ENCODE measurements around the gene PIK3CD. TPM values are rescaled to one million over a fixed set of nuclear protein-coding genes. Genes with fewer than 3 reads are reported as not detected.

The PIK3CD gene
- total RNA-seq, 1 experiment from 2014 or later: 0.77 TPM

DNA sequence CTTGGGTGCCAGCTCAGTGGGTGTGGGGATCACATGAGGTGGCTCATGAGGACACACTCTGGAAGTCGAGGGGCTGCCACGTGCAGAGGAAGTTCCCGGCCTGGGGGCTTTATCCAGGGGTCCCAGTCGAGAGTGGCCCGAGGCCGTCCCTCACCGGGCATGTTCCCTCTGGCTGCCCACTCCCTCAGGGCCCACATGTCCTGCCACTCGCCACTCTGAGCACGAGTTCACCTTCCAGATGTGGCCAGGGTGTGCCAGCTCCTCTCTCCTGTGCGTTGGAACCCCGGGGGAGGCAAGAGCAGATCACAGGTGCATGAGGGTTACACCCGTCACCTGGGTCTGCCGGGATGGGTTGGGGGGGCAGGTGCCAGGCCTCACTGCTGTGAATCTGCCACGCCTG is 48.2 kb upstream of the PIK3CD start:
- DNase-seq: no peak
- H3K9me3 Mint-ChIP-seq (ENCODE audit: unreplicated experiment): no peaks in the 10 kb centered on the region
- H3K4me3 Mint-ChIP-seq (ENCODE audit: unreplicated experiment): no peak overlapping the region
- H3K4me1 ChIP-seq: no peaks in the 10 kb centered on the region
- H3K4me1 Mint-ChIP-seq (ENCODE audit: low read depth, unreplicated experiment): no peaks in the 10 kb centered on the region
- H3K27me3 Mint-ChIP-seq (ENCODE audit: insufficient read depth, unreplicated experiment): no peaks in the 10 kb centered on the region
- H3K36me3 ChIP-seq (ENCODE audit: control insufficient read depth, insufficient read depth, low read length): no peaks in the 10 kb centered on the region
- ChIA-PET POLR2A (no interaction called here), CTCF (interaction anchor here (0.6 kb wide), 1 partner anchor 444 kb away, joined by 3 read pairs; no protein-coding TSS in a partner anchor)
- TF ChIP-seq, protein P1, sequence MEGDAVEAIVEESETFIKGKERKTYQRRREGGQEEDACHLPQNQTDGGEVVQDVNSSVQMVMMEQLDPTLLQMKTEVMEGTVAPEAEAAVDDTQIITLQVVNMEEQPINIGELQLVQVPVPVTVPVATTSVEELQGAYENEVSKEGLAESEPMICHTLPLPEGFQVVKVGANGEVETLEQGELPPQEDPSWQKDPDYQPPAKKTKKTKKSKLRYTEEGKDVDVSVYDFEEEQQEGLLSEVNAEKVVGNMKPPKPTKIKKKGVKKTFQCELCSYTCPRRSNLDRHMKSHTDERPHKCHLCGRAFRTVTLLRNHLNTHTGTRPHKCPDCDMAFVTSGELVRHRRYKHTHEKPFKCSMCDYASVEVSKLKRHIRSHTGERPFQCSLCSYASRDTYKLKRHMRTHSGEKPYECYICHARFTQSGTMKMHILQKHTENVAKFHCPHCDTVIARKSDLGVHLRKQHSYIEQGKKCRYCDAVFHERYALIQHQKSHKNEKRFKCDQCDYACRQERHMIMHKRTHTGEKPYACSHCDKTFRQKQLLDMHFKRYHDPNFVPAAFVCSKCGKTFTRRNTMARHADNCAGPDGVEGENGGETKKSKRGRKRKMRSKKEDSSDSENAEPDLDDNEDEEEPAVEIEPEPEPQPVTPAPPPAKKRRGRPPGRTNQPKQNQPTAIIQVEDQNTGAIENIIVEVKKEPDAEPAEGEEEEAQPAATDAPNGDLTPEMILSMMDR (IDR thresholded peaks at IDR 0.05; ENCODE audit: insufficient read depth in 1 of 2, low read depth in 1 of 2, low read length in 1 of 2, severe bottlenecking in 1 of 2, unreplicated experiment in 1 of 2): no peak
- H3K27ac Mint-ChIP-seq (ENCODE audit: unreplicated experiment): no peak overlapping the region
- no peak overlapping the region for H3K4me3 ChIP-seq (ENCODE audit: low read depth, low read length)
- no TSS peak for BruUV-seq (replicated peaks)
- no peaks in the 10 kb centered on the region for H3K9me3 ChIP-seq
- H3K27me3 ChIP-seq (replicated peaks; ENCODE audit: control insufficient read depth, insufficient read depth, low read length): no peaks in the 10 kb centered on the region
- intact Hi-C loops (cut with micrococcal nuclease; ENCODE audit: unreplicated experiment): no loop called here
- H3K36me3 Mint-ChIP-seq (ENCODE audit: insufficient read depth, unreplicated experiment): peaks cover 9% of the 10 kb centered on the region

DNA sequence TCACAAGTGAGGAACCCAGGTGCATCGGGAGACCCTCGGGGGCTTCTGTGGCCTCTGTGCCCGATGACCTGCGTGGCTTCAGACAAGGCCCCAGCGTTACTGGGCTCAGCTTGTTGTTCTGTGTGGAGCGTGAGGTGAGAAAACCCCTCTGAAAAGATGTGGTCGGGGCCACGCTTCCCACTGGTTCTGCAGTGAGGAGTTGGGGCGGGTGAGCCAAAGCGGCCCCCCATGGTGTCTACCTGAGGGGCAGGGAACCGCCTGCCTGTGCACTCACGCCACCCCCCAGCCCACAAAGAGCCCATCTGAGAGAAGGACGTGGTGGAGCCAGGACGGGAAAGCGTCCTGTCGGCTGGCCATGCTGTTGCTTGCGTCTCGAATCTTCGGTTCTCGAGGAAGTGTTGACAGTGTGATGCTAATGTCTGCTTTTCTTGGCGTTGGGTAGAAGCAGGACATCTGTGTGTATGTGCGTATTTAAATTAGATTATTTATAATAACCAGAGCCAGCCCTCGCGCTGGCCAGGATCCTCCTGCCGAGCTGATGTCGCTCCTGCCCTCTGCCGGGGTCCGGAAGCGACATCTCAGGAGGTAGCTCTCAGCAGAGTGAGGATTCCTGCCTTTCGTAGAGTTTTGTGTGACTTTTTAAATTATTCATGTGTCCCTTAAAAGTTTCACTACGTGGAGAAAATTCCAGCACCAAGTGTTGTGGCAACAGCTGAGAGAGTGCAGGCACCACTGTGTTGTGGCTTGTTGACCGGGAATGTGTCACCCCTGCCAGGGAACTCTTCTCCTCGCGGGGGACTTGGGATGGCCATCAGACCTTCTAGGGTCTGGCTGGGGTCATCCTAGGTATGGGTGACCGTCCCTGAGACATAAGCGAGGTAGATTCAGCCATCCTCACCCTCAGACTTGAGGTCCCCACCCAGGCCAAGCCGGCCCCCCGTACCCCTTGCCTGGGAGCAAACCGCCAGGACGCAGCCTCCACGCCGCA is 47.5 kb upstream of the PIK3CD start:
- H3K27me3 Mint-ChIP-seq (ENCODE audit: insufficient read depth, unreplicated experiment): no peaks in the 10 kb centered on the region
- TF ChIP-seq, protein P1 (IDR thresholded peaks at IDR 0.05; ENCODE audit: insufficient read depth in 1 of 2, low read depth in 1 of 2, low read length in 1 of 2, severe bottlenecking in 1 of 2, unreplicated experiment in 1 of 2): no peak
- Histone ChIP-seq H3K9me3 (no peaks in the 10 kb centered on the region), H3K4me1 (no peaks in the 10 kb centered on the region), H3K4me3 (ENCODE audit: low read depth, low read length) (no peak overlapping the region), H3K36me3 (ENCODE audit: control insufficient read depth, insufficient read depth, low read length) (no peaks in the 10 kb centered on the region), H3K27me3 (replicated peaks; ENCODE audit: control insufficient read depth, insufficient read depth, low read length) (no peaks in the 10 kb centered on the region)
- no peak for DNase-seq
- no peak overlapping the region for H3K4me3 Mint-ChIP-seq (ENCODE audit: unreplicated experiment)
- H3K27ac Mint-ChIP-seq (ENCODE audit: unreplicated experiment): no peak overlapping the region
- CTCF ChIA-PET: interaction anchor here (0.6 kb wide), 1 partner anchor 444 kb away, joined by 3 read pairs; no protein-coding TSS in a partner anchor
- no peaks in the 10 kb centered on the region for H3K9me3 Mint-ChIP-seq (ENCODE audit: unreplicated experiment)
- no peaks in the 10 kb centered on the region for H3K4me1 Mint-ChIP-seq (ENCODE audit: low read depth, unreplicated experiment)
- POLR2A ChIA-PET: no interaction called here
- peaks cover 7% of the 10 kb centered on the region for H3K36me3 Mint-ChIP-seq (ENCODE audit: insufficient read depth, unreplicated experiment)
- intact Hi-C loops (cut with micrococcal nuclease; ENCODE audit: unreplicated experiment): no loop called here
- BruUV-seq (replicated peaks): no TSS peak

DNA sequence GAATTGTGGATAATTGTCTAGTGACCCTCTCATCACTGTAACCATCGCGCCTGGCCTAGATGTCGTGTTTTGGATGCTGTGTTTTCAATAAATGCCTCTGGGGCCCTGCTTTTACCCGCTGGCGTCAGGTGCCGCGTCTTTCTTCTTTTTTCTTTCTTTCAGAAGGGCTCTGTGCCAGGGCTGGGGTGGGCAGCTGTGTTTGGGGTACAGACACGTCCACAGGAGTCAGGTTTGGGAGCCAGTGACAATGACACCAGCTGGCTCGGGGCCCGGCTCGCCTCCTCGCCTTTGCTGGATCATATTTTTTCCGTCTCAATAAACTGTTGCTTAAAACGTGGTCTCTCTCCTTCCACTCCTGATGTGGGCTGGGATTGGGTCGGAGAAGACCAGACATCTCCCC is 46.7 kb upstream of the PIK3CD start:
- TF ChIP-seq, protein P1 (IDR thresholded peaks at IDR 0.05; ENCODE audit: insufficient read depth in 1 of 2, low read depth in 1 of 2, low read length in 1 of 2, severe bottlenecking in 1 of 2, unreplicated experiment in 1 of 2): no peak
- POLR2A ChIA-PET: no interaction called here
- Mint-ChIP-seq H3K27ac (ENCODE audit: unreplicated experiment) (no peak overlapping the region), H3K27me3 (ENCODE audit: insufficient read depth, unreplicated experiment) (no peaks in the 10 kb centered on the region), H3K36me3 (ENCODE audit: insufficient read depth, unreplicated experiment) (peaks cover 7% of the 10 kb centered on the region), H3K4me3 (ENCODE audit: unreplicated experiment) (no peak overlapping the region), H3K9me3 (ENCODE audit: unreplicated experiment) (no peaks in the 10 kb centered on the region), H3K4me1 (ENCODE audit: low read depth, unreplicated experiment) (no peaks in the 10 kb centered on the region)
- Histone ChIP-seq H3K4me1 (no peaks in the 10 kb centered on the region), H3K9me3 (no peaks in the 10 kb centered on the region), H3K27me3 (replicated peaks; ENCODE audit: control insufficient read depth, insufficient read depth, low read length) (no peaks in the 10 kb centered on the region), H3K36me3 (ENCODE audit: control insufficient read depth, insufficient read depth, low read length) (no peaks in the 10 kb centered on the region), H3K4me3 (ENCODE audit: low read depth, low read length) (no peak overlapping the region)
- no peak for DNase-seq
- intact Hi-C loops (cut with micrococcal nuclease; ENCODE audit: unreplicated experiment): no loop called here
- CTCF ChIA-PET: no interaction called here
- BruUV-seq (replicated peaks): no TSS peak
